Adrenal gland (tissue), 12 donors: ENCODE measurements around the gene RPL15. TPM values are rescaled to one million over a fixed set of nuclear protein-coding genes. Genes with fewer than 3 reads are reported as not detected.

Experiments
- DNase-seq, 7 donors: peaks; one replicate each; pipeline ENCODE4 v3.0.0-alpha.2; 2019 to 2020
- H3K27ac ChIP-seq, 5 donors: fragments of 200-600 bp; sonication (generic) in 4 of 5; 1 replicate in 3 of 5; 2 replicates in 2 of 5; pipeline versions ENCODE4 v1.5.1 to v1.8.0; 2016 to 2020; ENCODE audit warnings: mild to moderate bottlenecking in 1 of 5
- H3K27me3 ChIP-seq: fragments of 200-600 bp; 2 replicates; pipeline ENCODE4 v1.8.0; 2021
- H3K36me3 ChIP-seq, 2 donors: fragments of 200-600 bp; replicated peaks in 1 of 2; 1 replicate in 1 of 2; 2 replicates in 1 of 2; pipeline versions ENCODE4 v1.5.1 to v1.8.0; 2018 to 2022
- H3K4me1 ChIP-seq, 2 donors: fragments of 200-600 bp; replicated peaks in 1 of 2; 1 replicate in 1 of 2; 2 replicates in 1 of 2; pipeline versions ENCODE4 v1.5.1 to v1.8.0; 2018 to 2021
- H3K4me3 ChIP-seq, 4 donors: fragments of 200-600 bp; sonication (generic) in 3 of 4; one replicate each; pipeline ENCODE4 v1.5.1; 2016 to 2018
- H3K9me3 ChIP-seq, 3 donors: fragments of 200-600 bp; sonication (generic) in 1 of 3; replicated peaks in 1 of 3; 1 replicate in 2 of 3; 2 replicates in 1 of 3; pipeline versions ENCODE4 v1.5.1 to v1.8.0; 2016 to 2021
- POLR2A ChIP-seq, 2 donors: fragments of 450-650 bp; IDR thresholded peaks; one replicate each; pipeline ENCODE4 v1.6.1; 2017; ENCODE audit warnings: antibody characterized with exemption in 2 of 2, mild to moderate bottlenecking in 2 of 2, moderate library complexity in 1 of 2
- WGBS, 4 donors: extraction: QIAGEN DNeasy Blood & Tissue Kit in 2 of 4; methylation state at CpG; one replicate each; pipeline versions ENCODE4 v1.1.5 to v1.1.7; 2013 to 2017; 5-methylcytosine and 5-hydroxymethylcytosine counted together
- intact Hi-C, 2 donors: fragments of 100-400 bp; cut with DNase I; formaldehyde crosslinking; loops; one replicate each; pipeline versions ENCODE4 v1.14.1 to v1.15.0; 2022 to 2023
- polyA plus RNA-seq, 3 donors: library from polyadenylated mRNA; stranded (reverse); fragments of 200-250 nt in 2 of 3; fragments of 350-450 nt in 1 of 3; fragmentation: Illumina TruSeq in 1 of 3; extraction: RNeasy Lipid Tissue Mini Kit (QIAGEN cat#74804) in 1 of 3; gene quantifications; one replicate each; pipeline ENCODE4 v1.2.3, GENCODE V29; 2013 to 2014
- total RNA-seq, 9 donors: library from RNA; depleted of rRNA in 4 of 9; stranded (reverse); fragments of >200 nt in 4 of 9; fragments of 120-200 nt in 1 of 9; fragmentation: NEBNext Ultra II Directional in 1 of 9; extraction: Animal tissue kit (Norgen Biotek cat#: 25700) in 1 of 9; gene quantifications; one replicate each; pipeline versions ENCODE4 v1.1.0 to v1.2.4, GENCODE V29; 2013 to 2023
- TF ChIP-seq, protein P1 (sequence below), 6 experiments: fragments of 450-650 bp in 4 of 6; fragments of 200-600 bp in 2 of 6; sonication (generic) in 1 of 6; IDR thresholded peaks; 1 replicate in 5 of 6; 2 replicates in 1 of 6; pipeline versions ENCODE4 v1.5.1 to v1.8.0; 2016 to 2021; ENCODE audit warnings: antibody characterized with exemption in 6 of 6, mild to moderate bottlenecking in 2 of 6, moderate library complexity in 1 of 6
- donor health status: healthy with polysubstance abuse.
- donor health status: Bipolar disorder and iron deficiency.
- donor health status: DM: yes; HTN: yes; CAD: no.
- donor health status: DM: no; HTN: no; CAD: no.
- donor health status: DM: no; HTN: no; CAD: no.
- donor health status: DM: yes; HTN: yes; CAD: no.

RPL15 gene
- total and polyA plus RNA-seq, 12 donors, result 760 to 3,034 (median 1,758) TPM

GRCh38 chr3:23950293-23950692 lies 33.4 kb downstream of the RPL15 start:
- intact Hi-C loops, result no loop called here

DNA sequence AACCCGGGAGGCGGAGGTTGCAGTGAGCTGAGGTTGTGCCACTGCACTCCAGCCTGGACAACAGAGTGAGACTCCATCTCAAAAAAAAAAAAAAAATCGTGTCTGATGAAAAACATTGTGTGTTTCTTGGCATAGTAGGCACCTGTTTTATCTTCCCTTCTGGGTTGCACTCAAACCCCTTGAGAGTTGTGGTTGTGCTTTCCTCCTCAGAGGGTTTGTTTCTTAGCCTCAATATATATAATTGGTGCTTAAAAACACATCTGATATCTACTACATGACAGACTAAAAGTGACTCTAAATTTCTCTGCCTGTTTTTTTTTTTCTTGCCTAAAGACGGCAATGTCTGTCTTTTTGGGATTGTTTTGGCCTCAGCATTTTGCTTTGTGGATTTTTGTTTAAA lies 35.7 kb downstream of the RPL15 start:
- Histone ChIP-seq H3K27me3 (no peaks in the 10 kb centered on the region), H3K9me3 (no peaks in the 10 kb centered on the region), H3K4me3 (no peak overlapping the region), H3K27ac (no peak overlapping the region), H3K4me1 (peaks cover 25 to 59% of the 10 kb centered on the region in 2 donors), H3K36me3 (peaks cover 0 to 4% of the 10 kb centered on the region in 2 donors)
- intact Hi-C loops, result no loop called here
- TF ChIP-seq POLR2A (IDR thresholded peaks at IDR 0.05), result no peak
- TF ChIP-seq, protein P1, sequence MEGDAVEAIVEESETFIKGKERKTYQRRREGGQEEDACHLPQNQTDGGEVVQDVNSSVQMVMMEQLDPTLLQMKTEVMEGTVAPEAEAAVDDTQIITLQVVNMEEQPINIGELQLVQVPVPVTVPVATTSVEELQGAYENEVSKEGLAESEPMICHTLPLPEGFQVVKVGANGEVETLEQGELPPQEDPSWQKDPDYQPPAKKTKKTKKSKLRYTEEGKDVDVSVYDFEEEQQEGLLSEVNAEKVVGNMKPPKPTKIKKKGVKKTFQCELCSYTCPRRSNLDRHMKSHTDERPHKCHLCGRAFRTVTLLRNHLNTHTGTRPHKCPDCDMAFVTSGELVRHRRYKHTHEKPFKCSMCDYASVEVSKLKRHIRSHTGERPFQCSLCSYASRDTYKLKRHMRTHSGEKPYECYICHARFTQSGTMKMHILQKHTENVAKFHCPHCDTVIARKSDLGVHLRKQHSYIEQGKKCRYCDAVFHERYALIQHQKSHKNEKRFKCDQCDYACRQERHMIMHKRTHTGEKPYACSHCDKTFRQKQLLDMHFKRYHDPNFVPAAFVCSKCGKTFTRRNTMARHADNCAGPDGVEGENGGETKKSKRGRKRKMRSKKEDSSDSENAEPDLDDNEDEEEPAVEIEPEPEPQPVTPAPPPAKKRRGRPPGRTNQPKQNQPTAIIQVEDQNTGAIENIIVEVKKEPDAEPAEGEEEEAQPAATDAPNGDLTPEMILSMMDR (IDR thresholded peaks at IDR 0.05), result no peak
- 72 to 82% (median 79%) methylated on average over 4 of the region's 4 CpGs for WGBS, 4 donors
- DNase-seq, result no peak

More at GRCh38 chr3:23950293-23950692, 33.4 kb downstream of the RPL15 start:
- H3K9me3 ChIP-seq, result no peaks in the 10 kb centered on the region
- peaks cover 0 to 4% of the 10 kb centered on the region in 2 donors for H3K36me3 ChIP-seq
- peaks cover 37 to 73% of the 10 kb centered on the region in 2 donors for H3K4me1 ChIP-seq
- peak overlapping the region in 1 of 4 donors; percentile 1 for H3K4me3 ChIP-seq
- TF ChIP-seq, protein P1 (IDR thresholded peaks at IDR 0.05), result no peak
- no peak for TF ChIP-seq POLR2A (IDR thresholded peaks at IDR 0.05)
- H3K27ac ChIP-seq, result peak overlapping the region in 4 of 5 donors; percentile 14 to 100 (median 44)
- no peaks in the 10 kb centered on the region for H3K27me3 ChIP-seq
- DNase-seq, result no peak

DNA sequence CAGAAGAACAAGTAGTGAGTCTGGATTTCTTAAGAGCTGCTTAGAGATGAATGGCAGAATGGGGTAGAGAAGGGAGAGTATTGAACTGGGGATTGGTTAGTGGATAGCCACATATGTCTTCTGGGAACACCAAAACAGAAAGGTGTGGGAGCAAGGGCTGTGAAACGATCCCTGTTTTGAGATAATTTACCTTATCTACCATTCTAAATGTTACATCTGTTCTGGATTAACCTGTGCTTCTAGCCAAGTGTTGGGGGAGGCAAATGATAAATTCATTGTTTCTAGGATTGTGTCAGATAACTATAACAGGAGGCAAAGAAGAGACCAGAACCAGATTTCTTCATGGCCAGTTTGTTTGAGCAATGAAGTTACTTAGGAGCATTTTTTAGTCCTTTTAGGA lies 36.6 kb downstream of the RPL15 start:
- Histone ChIP-seq H3K9me3 (no peaks in the 10 kb centered on the region), H3K4me1 (peaks cover 20 to 50% of the 10 kb centered on the region in 2 donors), H3K4me3 (no peak overlapping the region), H3K36me3 (peaks cover 0 to 8% of the 10 kb centered on the region in 2 donors), H3K27ac (no peak overlapping the region), H3K27me3 (no peaks in the 10 kb centered on the region)
- DNase-seq, result no peak
- intact Hi-C loops, result no loop called here
- TF ChIP-seq POLR2A (IDR thresholded peaks at IDR 0.05), result no peak
- TF ChIP-seq, protein P1 (IDR thresholded peaks at IDR 0.05), result no peak
- 33 to 48% (median 41%) methylated on average over 1 of the region's 1 CpG for WGBS, 4 donors

- Histone ChIP-seq H3K9me3 (no peaks in the 10 kb centered on the region), H3K27me3 (no peaks in the 10 kb centered on the region), H3K4me3 (no peak overlapping the region), H3K36me3 (peaks cover 0 to 8% of the 10 kb centered on the region in 2 donors), H3K4me1 (peaks cover 23 to 49% of the 10 kb centered on the region in 2 donors), H3K27ac (no peak overlapping the region)
- intact Hi-C loops, result no loop called here
- 83 to 90% (median 85%) methylated on average over 5 of the region's 5 CpGs for WGBS, 4 donors
- TF ChIP-seq POLR2A (IDR thresholded peaks at IDR 0.05), result no peak
- TF ChIP-seq, protein P1 (IDR thresholded peaks at IDR 0.05), result no peak
- no peak for DNase-seq
These were observed 37.2 kb downstream of the RPL15 start for GRCh38 chr3:23954144-23954543.
